ENCODE measurements around the gene BMP7. TPM values are rescaled to one million over a fixed set of nuclear protein-coding genes. Genes with fewer than 3 reads are reported as not detected.
"Not testable (repeated sequence)": the region's sequence is repeated elsewhere in the genome, so short reads cannot be mapped to it uniquely, and the experiment has no call there.

The BMP7 gene
- total and polyA plus RNA-seq, 2 of the 8 experiments (the other 6 are each of a cell fraction or from before 2014, with no cell fraction given), result 9.2 to 14.7 TPM

DNA sequence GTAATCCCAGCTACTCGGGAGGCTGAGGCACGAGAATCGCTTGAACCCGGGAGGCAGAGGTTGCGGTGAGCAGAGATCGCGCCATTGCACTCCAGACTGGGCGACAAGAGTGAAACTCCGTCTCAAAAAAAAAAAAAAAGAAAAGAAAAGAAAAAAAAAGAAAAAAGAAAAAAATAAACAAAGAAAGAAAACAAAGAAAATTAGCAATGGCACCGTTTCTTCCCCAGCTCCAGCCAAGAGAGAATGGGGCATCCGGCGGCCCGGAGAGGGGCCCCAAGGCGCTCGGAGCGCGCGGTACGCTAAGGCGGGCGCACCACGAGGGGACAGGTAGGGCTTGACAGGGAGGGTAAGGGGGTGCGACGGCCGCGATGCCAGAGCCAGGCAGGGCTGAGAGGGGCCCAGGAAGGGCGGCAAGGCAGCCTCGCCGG, 1.5 kb downstream of the BMP7 start:
- peak; percentile 60 for TF ChIP-seq MAX (IDR thresholded peaks at IDR 0.05)
- peak; percentile 27 for TF ChIP-seq RNF2 (IDR thresholded peaks at IDR 0.05; ENCODE audit: borderline replicate concordance, low read depth, low read length, missing control alignments, poor library complexity, severe bottlenecking)
- TF ChIP-seq, protein P1, sequence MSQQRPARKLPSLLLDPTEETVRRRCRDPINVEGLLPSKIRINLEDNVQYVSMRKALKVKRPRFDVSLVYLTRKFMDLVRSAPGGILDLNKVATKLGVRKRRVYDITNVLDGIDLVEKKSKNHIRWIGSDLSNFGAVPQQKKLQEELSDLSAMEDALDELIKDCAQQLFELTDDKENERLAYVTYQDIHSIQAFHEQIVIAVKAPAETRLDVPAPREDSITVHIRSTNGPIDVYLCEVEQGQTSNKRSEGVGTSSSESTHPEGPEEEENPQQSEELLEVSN (IDR thresholded peaks at IDR 0.05), result peak; percentile 54
- Histone ChIP-seq H3K27me3 (replicated peaks in 1 of 4; ENCODE audit: control insufficient read depth in 3 of 4, extremely low read depth in 1 of 4, insufficient read depth in 3 of 4, low read length in 3 of 4) (peaks cover 38 to 91% (median 85%) of the 10 kb centered on the region in 4 experiments), H3K4me2 (ENCODE audit: insufficient read depth in 1 of 2, low read depth in 2 of 2, low read length in 2 of 2) (peak overlapping the region; percentile 71 to 98), H4K91ac (replicated peaks; ENCODE audit: insufficient read length, low read length) (peak overlapping the region; percentile 34), H3K9ac (replicated peaks in 1 of 4; ENCODE audit: extremely low read depth in 1 of 4, low read depth in 3 of 4, low read length in 3 of 4) (peak overlapping the region in 2 of 4 experiments; percentile 48 to 53; a peak in 3 of 7 replicates), H2BK15ac (ENCODE audit: low read length) (peak overlapping the region; percentile 61; the same call in 1 of the 2 replicates), H3K18ac (ENCODE audit: extremely low read depth, low read length) (peak overlapping the region; percentile 90), H3K4me1 (replicated peaks in 1 of 4; ENCODE audit: control insufficient read depth in 3 of 4, insufficient read depth in 4 of 4, low read length in 3 of 4) (peaks cover 31 to 51% (median 37%) of the 10 kb centered on the region in 4 experiments), H4K5ac (ENCODE audit: insufficient read length, low read depth, low read length) (peak overlapping the region; percentile 2), H3K23me2 (ENCODE audit: low read depth, low read length) (peaks cover 24% of the 10 kb centered on the region), H3K4me3 (ENCODE audit: extremely low read depth in 1 of 4, insufficient read depth in 2 of 4, low read depth in 3 of 4, low read length in 4 of 4) (peak overlapping the region; percentile 65 to 78 (median 74)), H2BK5ac (ENCODE audit: low read depth, low read length) (peak overlapping the region; percentile 35; the same call in 1 of the 2 replicates), H2BK12ac (ENCODE audit: low read depth, low read length) (peak overlapping the region; percentile 94; the same call in 1 of the 2 replicates)
- not testable (repeated sequence) for H3K4ac ChIP-seq (replicated peaks; ENCODE audit: insufficient read length, low read depth, low read length); H2AK5ac ChIP-seq (ENCODE audit: low read depth, low read length); H3K36me3 ChIP-seq (ENCODE audit: control insufficient read depth in 2 of 4, insufficient read depth in 4 of 4, low read length in 3 of 4); H3K23ac ChIP-seq (ENCODE audit: insufficient read length); H3K14ac ChIP-seq (ENCODE audit: insufficient read length); H2BK120ac ChIP-seq (replicated peaks; ENCODE audit: low read depth, low read length); H3K27ac ChIP-seq (ENCODE audit: low read depth, low read length); H2BK20ac ChIP-seq (ENCODE audit: low read length); H2AFZ ChIP-seq (ENCODE audit: low read length); FAIRE-seq; H3K56ac ChIP-seq (replicated peaks; ENCODE audit: insufficient read length, low read depth, low read length); H3K9me3 ChIP-seq (ENCODE audit: insufficient read depth in 2 of 2, low read depth in 1 of 2, low read length in 1 of 2); H4K8ac ChIP-seq (ENCODE audit: extremely low read depth, insufficient read depth, low read length); H4K20me1 ChIP-seq (replicated peaks in 1 of 2; ENCODE audit: control insufficient read depth in 1 of 2, insufficient read depth in 2 of 2, low read length in 2 of 2); H3K79me1 ChIP-seq (ENCODE audit: low read depth, low read length); H3K79me2 ChIP-seq (ENCODE audit: control insufficient read depth in 1 of 2, insufficient read depth in 2 of 2, low read length in 2 of 2); DNase-seq (ENCODE audit: low read depth in 1 of 2, low spot score in 2 of 2)
- ChIA-PET CTCF (ENCODE audit: partially characterized antibody) (interaction anchor here (1.0 to 2.8 kb wide), 8 partner anchors 13 to 82 kb away, joined by 3 to 11 read pairs (median 4); partner anchors contain the start of gene SPO11), POLR2A (ENCODE audit: partially characterized antibody) (interaction anchor here (1.2 to 2.7 kb wide), 5 partner anchors 12 to 174 kb away, joined by 3 to 8 read pairs (median 4); no protein-coding TSS in a partner anchor)
- WGBS, 2 experiments (ENCODE audit: extremely low coverage in 1 of 2, insufficient coverage in 1 of 2, insufficient read length in 1 of 2, insufficient replicate concordance in 2 of 2, low coverage in 1 of 2, low lambda C conversion rate in 2 of 2, missing lambda C conversion rate in 1 of 2), result 5% methylated on average over 11 of the region's 29 CpGs; no CpG with 5 or more reads in 1 of the 2 experiments

Data from H1 (cell line).